ENCODE measurements around the gene DPYSL4. TPM values are rescaled to one million over a fixed set of nuclear protein-coding genes. Genes with fewer than 3 reads are reported as not detected.
A peak's percentile ranks its signal among the peaks of the same experiment; 100 is the strongest.

The DPYSL4 gene
- total RNA-seq = under 1 TPM in 3 of 6 experiments, not detected in 3; 0.24 to 0.31 (median 0.25) TPM
- long read RNA-seq = 0 reads

- H3K4me1 ChIP-seq = peaks cover 0 to 24% (median 0%) of the 10 kb centered on the region in 4 donors
- H3K27ac ChIP-seq = no peak within 1 kb of the TSS
- DNase-seq = no peak
- H3K27me3 ChIP-seq = peaks cover 0 to 32% of the 10 kb centered on the region in 2 donors
- peak in 2 of 4 donors; percentile 23 to 26 for ATAC-seq
- no peak for TF ChIP-seq POLR2A (IDR thresholded peaks at IDR 0.05)
- intact Hi-C loops (cut with DNase I) = no loop called here
- no peaks in the 10 kb centered on the region for H3K36me3 ChIP-seq
- H3K4me3 ChIP-seq = peak within 1 kb of the TSS in 2 of 3 donors; percentile 13 to 16
- no peaks in the 10 kb centered on the region for H3K9me3 ChIP-seq
- WGBS (ENCODE audit: insufficient coverage, low coverage, low lambda C conversion rate, missing lambda C conversion rate) = 6% methylated on average over 9 of the region's 109 CpGs
Observed at GRCh38 chr10:132186488-132187429, at the start of gene DPYSL4. TSS of gene DPYSL4 (plus strand) at chr10:132186948. CDS start at chr10:132187064, 116 bp downstream.

- Histone ChIP-seq H3K4me3 (no peak overlapping the region), H3K36me3 (no peaks in the 10 kb centered on the region), H3K9me3 (no peaks in the 10 kb centered on the region), H3K27ac (no peak overlapping the region), H3K27me3 (no peaks in the 10 kb centered on the region), H3K4me1 (no peaks in the 10 kb centered on the region)
- WGBS (ENCODE audit: insufficient coverage, low coverage, low lambda C conversion rate, missing lambda C conversion rate) = 87% methylated on average over 6 of the region's 40 CpGs
- ATAC-seq = no peak
- peak in 1 of 3 donors; percentile 48 for DNase-seq
- intact Hi-C loops (cut with DNase I) = no loop called here
- TF ChIP-seq CTCF (IDR thresholded peaks at IDR 0.05) (no peak), POLR2A (IDR thresholded peaks at IDR 0.05) (no peak)
Observed at GRCh38 chr10:132137111-132138072, 49.4 kb upstream of the DPYSL4 start.

GRCh38 chr10:132138133-132138532, 48.6 kb upstream of the DPYSL4 start:
- Histone ChIP-seq H3K4me3 (no peak overlapping the region), H3K36me3 (no peaks in the 10 kb centered on the region), H3K9me3 (no peaks in the 10 kb centered on the region), H3K4me1 (no peaks in the 10 kb centered on the region), H3K27me3 (no peaks in the 10 kb centered on the region), H3K27ac (no peak overlapping the region)
- intact Hi-C loops (cut with DNase I) = no loop called here
- TF ChIP-seq POLR2A (IDR thresholded peaks at IDR 0.05) = no peak
- TF ChIP-seq CTCF (IDR thresholded peaks at IDR 0.05) = no peak
- no peak for DNase-seq
- 89% methylated on average over 26 of the region's 40 CpGs for WGBS (ENCODE audit: insufficient coverage, low coverage, low lambda C conversion rate, missing lambda C conversion rate)
- ATAC-seq = no peak

GRCh38 chr10:132138596-132138995, 48.2 kb upstream of the DPYSL4 start:
- no peaks in the 10 kb centered on the region for H3K27me3 ChIP-seq
- 73% methylated on average over 5 of the region's 12 CpGs for WGBS (ENCODE audit: insufficient coverage, low coverage, low lambda C conversion rate, missing lambda C conversion rate)
- H3K4me1 ChIP-seq = no peaks in the 10 kb centered on the region
- intact Hi-C loops (cut with DNase I) = no loop called here
- DNase-seq (peak in 1 of 3 donors; percentile 43), ATAC-seq (no peak)
- H3K4me3 ChIP-seq = no peak overlapping the region
- no peak overlapping the region for H3K27ac ChIP-seq
- no peaks in the 10 kb centered on the region for H3K36me3 ChIP-seq
- no peaks in the 10 kb centered on the region for H3K9me3 ChIP-seq
- TF ChIP-seq CTCF (IDR thresholded peaks at IDR 0.05) (no peak), POLR2A (IDR thresholded peaks at IDR 0.05) (no peak)

All from right lobe of liver (tissue), 6 donors.